Nephron progenitor cell (in vitro differentiated cells): ENCODE results near the gene BMF.

ENCODE experiments used
- DNase-seq: peaks from one replicate; pipeline ENCODE4 v3.0.0; 2021
- H3K27ac Mint-ChIP-seq: 2 replicates; pipeline ENCODE4 v1.8.0; 2021; ENCODE audit warnings: mild to moderate bottlenecking, moderate library complexity, mixed read lengths
- H3K27me3 Mint-ChIP-seq: 2 replicates; pipeline ENCODE4 v1.8.0; 2021; ENCODE audit warnings: mild to moderate bottlenecking, low read depth, mixed read lengths; ENCODE audit not compliant: poor library complexity
- H3K36me3 Mint-ChIP-seq: 2 replicates; pipeline ENCODE4 v1.8.0; 2021; ENCODE audit warnings: low read depth, mixed read lengths
- H3K4me1 Mint-ChIP-seq: 2 replicates; pipeline ENCODE4 v1.8.0; 2021; ENCODE audit warnings: mixed read lengths
- H3K4me3 Mint-ChIP-seq: 2 replicates; pipeline ENCODE4 v1.8.0; 2021; ENCODE audit warnings: mild to moderate bottlenecking, moderate library complexity, mixed read lengths
- H3K9me3 Mint-ChIP-seq: 2 replicates; pipeline ENCODE4 v1.8.0; 2021; ENCODE audit warnings: mild to moderate bottlenecking, moderate library complexity, mixed read lengths
- CTCF ChIP-seq: fragments of 200-600 bp; sonication (generic); IDR thresholded peaks from 2 replicates; pipeline ENCODE4 v1.5.0; 2021; ENCODE audit warnings: antibody characterized with exemption

The BMF gene

GRCh38 chr15:40038275-40038637 lies 70.4 kb downstream of the BMF start:
- peak overlapping the region; percentile 100 for H3K27ac Mint-ChIP-seq
- no peaks in the 10 kb centered on the region for H3K27me3 Mint-ChIP-seq
- no peak for TF ChIP-seq CTCF
- H3K4me3 Mint-ChIP-seq = peak overlapping the region; percentile 98
- H3K9me3 Mint-ChIP-seq = no peaks in the 10 kb centered on the region
- peaks cover 60% of the 10 kb centered on the region for H3K4me1 Mint-ChIP-seq
- no peak for DNase-seq
- peaks cover 40% of the 10 kb centered on the region for H3K36me3 Mint-ChIP-seq
